Islet of Langerhans (tissue), 1 donor: ENCODE measurements around the gene SDCCAG8.
A peak's percentile ranks its signal among the peaks of the same experiment; 100 is the strongest.
"Not testable (repeated sequence)": the region's sequence is repeated elsewhere in the genome, so short reads cannot be mapped to it uniquely, and the experiment has no call there.

ENCODE experiments used
- FAIRE-seq: peaks from one replicate; lab custom pipeline; 2011; peaks lifted over from hg19 to GRCh38; lab: Jason Lieb, UNC

SDCCAG8 gene

GRCh38 chr1:243255791-243256512, at the start of gene SDCCAG8:
Gene SDCCAG8, plus strand, starts transcription at chr1:243256041. Its CDS starts 133 bp downstream, at chr1:243256174.
- FAIRE-seq = peak; percentile 79

- not testable (repeated sequence) for FAIRE-seq
Measured at GRCh38 chr1:243211984-243212383, 43.9 kb upstream of the SDCCAG8 start.

- FAIRE-seq = peak; percentile 33
Measured at GRCh38 chr1:243213045-243213787, 42.6 kb upstream of the SDCCAG8 start.

GRCh38 chr1:243215276-243215875, 40.5 kb upstream of the SDCCAG8 start:
- not testable (repeated sequence) for FAIRE-seq

GRCh38 chr1:243216741-243217140, 39.1 kb upstream of the SDCCAG8 start:
- no peak for FAIRE-seq

GRCh38 chr1:243217349-243217748, 38.5 kb upstream of the SDCCAG8 start:
- no peak for FAIRE-seq

- no peak for FAIRE-seq
Measured at GRCh38 chr1:243218059-243218458, 37.8 kb upstream of the SDCCAG8 start.

GRCh38 chr1:243227622-243228021, 28.2 kb upstream of the SDCCAG8 start:
- no peak for FAIRE-seq

GRCh38 chr1:243229526-243229925, 26.3 kb upstream of the SDCCAG8 start:
- FAIRE-seq = no peak

- no peak for FAIRE-seq
Measured at GRCh38 chr1:243230914-243231313, 24.9 kb upstream of the SDCCAG8 start.

- FAIRE-seq = no peak
Measured at GRCh38 chr1:243233908-243234307, 21.9 kb upstream of the SDCCAG8 start.

GRCh38 chr1:243234978-243235647, 20.7 kb upstream of the SDCCAG8 start:
- FAIRE-seq = peak; percentile 98

GRCh38 chr1:243236604-243237252, 19.1 kb upstream of the SDCCAG8 start:
- no peak for FAIRE-seq

GRCh38 chr1:243244432-243244841, 11.4 kb upstream of the SDCCAG8 start:
- FAIRE-seq = no peak

- FAIRE-seq = no peak
Measured at GRCh38 chr1:243246916-243247315, 8.9 kb upstream of the SDCCAG8 start.

GRCh38 chr1:243247901-243248300, 7.9 kb upstream of the SDCCAG8 start:
- FAIRE-seq = no peak

GRCh38 chr1:243249214-243249613, 6.6 kb upstream of the SDCCAG8 start:
- no peak for FAIRE-seq

GRCh38 chr1:243250102-243250501, 5.7 kb upstream of the SDCCAG8 start:
- no peak for FAIRE-seq

- FAIRE-seq = no peak
Measured at GRCh38 chr1:243251539-243251938, 4.3 kb upstream of the SDCCAG8 start.

- no peak for FAIRE-seq
Measured at GRCh38 chr1:243253211-243253925, 2.5 kb upstream of the SDCCAG8 start.

GRCh38 chr1:243253926-243254232, 2.0 kb upstream of the SDCCAG8 start:
- no peak for FAIRE-seq
